Memory B cell (primary cell): ENCODE data around the gene TSPAN18.
"Not testable (repeated sequence)": the region's sequence is repeated elsewhere in the genome, so short reads cannot be mapped to it uniquely, and the experiment has no call there.

Experiments used
- ATAC-seq: fragments of 150-1000 bp; cut with Tn5 transposase; 2 replicates; pipeline ENCODE4 v1.10.0; 2021; ENCODE audit warnings: low read depth, mild to moderate bottlenecking, moderate library complexity
- DNase-seq, 2 donors: peaks; one replicate each; pipeline ENCODE4 v3.0.0; 2022; ENCODE audit warnings: low spot score in 2 of 2
- H3K27ac Mint-ChIP-seq: one replicate; pipeline ENCODE4 v1.8.0; 2022; ENCODE audit warnings: mild to moderate bottlenecking, moderate library complexity, mixed read lengths
- H3K27me3 Mint-ChIP-seq: one replicate; pipeline ENCODE4 v1.8.0; 2022; ENCODE audit warnings: mixed read lengths
- H3K36me3 Mint-ChIP-seq: one replicate; pipeline ENCODE4 v1.8.0; 2022; ENCODE audit warnings: mild to moderate bottlenecking, mixed read lengths
- H3K4me1 Mint-ChIP-seq: one replicate; pipeline ENCODE4 v1.8.0; 2022; ENCODE audit warnings: mixed read lengths
- H3K4me3 Mint-ChIP-seq: one replicate; pipeline ENCODE4 v1.8.0; 2022; ENCODE audit warnings: mild to moderate bottlenecking, moderate library complexity, mixed read lengths
- H3K9me3 Mint-ChIP-seq: one replicate; pipeline ENCODE4 v1.8.0; 2022; ENCODE audit warnings: mixed read lengths

TSPAN18 gene

DNA sequence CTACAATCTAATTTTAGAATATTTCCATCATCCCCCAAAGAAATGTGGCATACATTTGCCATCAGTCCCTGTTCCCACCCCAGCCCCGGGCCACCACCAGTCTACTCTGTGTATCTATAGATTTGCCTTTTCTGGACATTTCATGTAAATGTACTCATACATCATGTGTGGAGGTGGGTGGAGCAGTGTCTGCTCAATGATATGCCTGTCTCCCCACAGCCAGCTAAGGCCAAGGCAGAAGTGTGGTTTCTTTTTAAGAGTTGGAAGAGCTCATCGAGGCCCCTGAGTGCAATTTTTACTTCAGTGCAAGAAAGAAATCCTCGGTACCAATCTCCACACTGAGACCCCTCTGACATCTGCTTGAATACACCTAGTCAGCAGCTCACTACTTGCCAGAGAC lies 143.4 kb downstream of the TSPAN18 start:
- ATAC-seq = no peak
- no peak overlapping the region for H3K4me3 Mint-ChIP-seq
- H3K36me3 Mint-ChIP-seq = peaks cover 1% of the 10 kb centered on the region
- peaks cover 3% of the 10 kb centered on the region for H3K4me1 Mint-ChIP-seq
- H3K27ac Mint-ChIP-seq = no peak overlapping the region
- H3K9me3 Mint-ChIP-seq = no peaks in the 10 kb centered on the region
- H3K27me3 Mint-ChIP-seq = no peaks in the 10 kb centered on the region
- no peak for DNase-seq

DNA sequence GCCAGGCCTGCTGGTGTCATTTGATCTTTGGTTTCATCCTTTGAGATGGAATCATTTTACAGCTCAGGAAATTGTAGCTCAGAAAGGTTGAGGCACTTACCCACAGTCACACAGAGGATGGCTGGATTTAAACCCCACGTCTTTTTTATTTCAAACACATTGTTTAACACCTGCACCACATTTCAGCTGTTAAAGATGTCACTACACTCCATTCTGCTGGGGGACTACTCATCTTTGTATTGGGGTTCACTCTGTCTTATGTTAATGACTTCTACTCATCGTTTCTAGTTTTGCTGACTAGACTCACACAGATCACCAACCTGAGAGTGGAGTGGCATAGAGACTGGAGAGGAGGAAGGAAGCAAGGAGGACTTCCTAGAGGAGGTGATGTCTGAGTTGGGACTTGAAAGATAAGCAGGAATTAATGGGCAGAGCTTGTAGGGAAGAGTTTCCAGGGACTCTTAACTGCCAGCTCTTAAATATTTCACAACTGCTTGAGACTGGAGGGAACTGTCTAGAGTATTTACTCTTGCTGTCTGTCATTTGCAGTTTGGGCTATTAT lies 143.9 kb downstream of the TSPAN18 start:
- Mint-ChIP-seq H3K27ac (no peak overlapping the region), H3K4me3 (no peak overlapping the region), H3K9me3 (no peaks in the 10 kb centered on the region), H3K4me1 (peaks cover 3% of the 10 kb centered on the region), H3K27me3 (no peaks in the 10 kb centered on the region), H3K36me3 (peaks cover 1% of the 10 kb centered on the region)
- DNase-seq = no peak
- no peak for ATAC-seq

- not testable (repeated sequence) for H3K4me3 Mint-ChIP-seq, H3K27ac Mint-ChIP-seq, H3K36me3 Mint-ChIP-seq, H3K27me3 Mint-ChIP-seq, H3K4me1 Mint-ChIP-seq, H3K9me3 Mint-ChIP-seq
- ATAC-seq (peak; percentile 99), DNase-seq (peak in 1 of 2 donors; percentile 11)
These were observed 144.9 kb downstream of the TSPAN18 start for GRCh38 chr11:44871682-44872081.

DNA sequence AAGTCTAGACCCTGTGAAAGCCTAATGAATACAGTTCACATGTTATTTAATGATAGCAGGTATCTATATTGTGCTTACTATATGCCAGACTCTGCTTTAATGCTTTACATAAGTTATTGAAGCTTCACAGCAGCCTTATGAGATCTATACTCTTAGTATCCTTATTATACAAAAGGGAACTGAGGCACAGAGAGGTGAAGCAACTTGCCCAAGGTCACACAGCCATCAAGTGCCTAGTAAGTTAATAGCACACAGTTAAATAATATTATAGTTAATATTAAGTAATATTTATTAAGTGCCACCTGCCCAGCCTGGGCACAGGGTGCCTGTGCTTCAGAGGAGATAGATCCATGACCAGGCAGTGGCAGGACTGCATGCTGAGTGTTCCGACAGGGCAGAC lies 145.8 kb downstream of the TSPAN18 start:
- peaks cover 3% of the 10 kb centered on the region for H3K4me1 Mint-ChIP-seq
- H3K4me3 Mint-ChIP-seq = no peak overlapping the region
- no peaks in the 10 kb centered on the region for H3K9me3 Mint-ChIP-seq
- no peak for ATAC-seq
- H3K27ac Mint-ChIP-seq = no peak overlapping the region
- H3K27me3 Mint-ChIP-seq = no peaks in the 10 kb centered on the region
- DNase-seq = no peak
- H3K36me3 Mint-ChIP-seq = peaks cover 1% of the 10 kb centered on the region

DNA sequence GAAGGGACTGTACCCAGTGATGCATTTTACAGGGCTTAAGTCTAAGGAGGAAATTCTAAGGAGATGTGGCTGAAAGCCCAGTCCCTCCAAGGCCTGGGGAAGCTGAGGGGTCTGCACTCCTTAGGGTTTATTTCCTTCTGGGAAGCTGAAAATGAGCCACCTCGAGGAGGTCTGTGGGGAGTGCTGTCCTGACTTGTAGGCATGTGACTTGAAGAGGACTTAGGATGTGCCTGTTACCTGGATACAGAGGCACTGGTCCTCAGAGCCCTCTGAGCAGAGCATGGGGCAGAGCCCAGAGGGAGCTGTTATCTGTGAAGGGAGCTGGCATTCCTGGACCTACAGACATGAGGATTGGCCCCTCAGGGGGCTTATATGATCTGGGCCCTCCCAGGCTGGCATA lies 146.8 kb downstream of the TSPAN18 start:
- H3K4me1 Mint-ChIP-seq = peaks cover 3% of the 10 kb centered on the region
- H3K27ac Mint-ChIP-seq = no peak overlapping the region
- no peaks in the 10 kb centered on the region for H3K27me3 Mint-ChIP-seq

GRCh38 chr11:44874284-44874683 lies 147.5 kb downstream of the TSPAN18 start:
- Mint-ChIP-seq H3K4me1 (peaks cover 3% of the 10 kb centered on the region), H3K4me3 (no peak overlapping the region), H3K36me3 (peaks cover 1% of the 10 kb centered on the region), H3K9me3 (no peaks in the 10 kb centered on the region), H3K27me3 (no peaks in the 10 kb centered on the region), H3K27ac (no peak overlapping the region)
- DNase-seq (no peak), ATAC-seq (no peak)

More for the DNA sequence above, 146.8 kb downstream of the TSPAN18 start:
- Mint-ChIP-seq H3K4me3 (no peak overlapping the region), H3K36me3 (peaks cover 1% of the 10 kb centered on the region), H3K9me3 (no peaks in the 10 kb centered on the region)
- ATAC-seq = no peak
- DNase-seq = no peak

GRCh38 chr11:44875037-44875436 lies 148.3 kb downstream of the TSPAN18 start:
- Mint-ChIP-seq H3K27me3 (no peaks in the 10 kb centered on the region), H3K27ac (no peak overlapping the region), H3K36me3 (peaks cover 1% of the 10 kb centered on the region), H3K4me3 (no peak overlapping the region), H3K9me3 (no peaks in the 10 kb centered on the region), H3K4me1 (peaks cover 3% of the 10 kb centered on the region)
- ATAC-seq = no peak
- DNase-seq = no peak

DNA sequence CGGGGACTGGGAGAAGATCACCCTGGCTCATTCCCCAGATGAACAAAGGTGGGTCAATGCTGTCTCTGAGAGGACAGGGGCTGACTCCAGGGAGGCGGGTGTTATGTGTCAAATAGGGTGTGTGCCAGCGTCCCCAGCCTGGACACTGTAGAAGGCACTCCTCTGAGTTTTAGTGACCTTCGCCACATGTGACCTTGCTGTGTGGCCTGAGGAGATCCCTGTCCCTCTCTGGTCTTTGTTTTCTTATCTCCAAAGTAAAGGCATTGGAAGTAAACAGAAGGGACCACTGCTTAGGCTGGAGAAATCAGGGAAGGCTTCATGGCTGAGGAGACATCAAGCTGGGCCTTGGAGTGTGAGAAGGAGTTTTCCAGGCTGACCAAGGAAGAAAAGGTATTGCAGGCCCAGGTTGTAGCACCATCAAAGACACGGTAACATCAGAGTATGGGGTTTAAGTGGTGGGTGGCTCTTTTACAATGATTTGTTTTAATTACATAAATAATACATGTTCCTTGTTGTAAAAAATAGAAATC lies 149.5 kb downstream of the TSPAN18 start:
- no peak for DNase-seq
- H3K27me3 Mint-ChIP-seq = no peaks in the 10 kb centered on the region
- no peaks in the 10 kb centered on the region for H3K9me3 Mint-ChIP-seq
- H3K4me3 Mint-ChIP-seq = no peak overlapping the region
- no peak overlapping the region for H3K27ac Mint-ChIP-seq
- no peaks in the 10 kb centered on the region for H3K36me3 Mint-ChIP-seq
- H3K4me1 Mint-ChIP-seq = peaks cover 3% of the 10 kb centered on the region
- ATAC-seq = no peak

DNA sequence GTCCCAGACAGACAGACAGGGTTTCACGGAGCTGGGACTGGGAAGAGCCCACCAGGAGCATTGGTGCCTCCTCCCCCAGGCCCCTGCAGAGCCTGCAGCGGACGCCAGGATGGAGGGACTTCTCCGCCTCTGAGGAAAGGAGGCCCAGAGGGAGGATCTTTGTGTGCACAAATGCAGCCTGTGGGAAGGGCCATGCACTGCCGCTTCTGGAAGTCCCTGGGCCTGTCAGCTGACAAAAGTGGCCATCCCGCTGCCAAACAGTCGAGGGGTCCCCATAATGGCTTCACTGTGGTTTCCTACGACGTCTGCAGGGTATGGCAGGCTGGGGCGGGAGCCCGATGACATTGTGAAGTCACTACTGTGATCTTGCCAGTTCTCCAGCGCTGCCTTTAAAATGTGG lies 150.1 kb downstream of the TSPAN18 start:
- no peak overlapping the region for H3K27ac Mint-ChIP-seq
- DNase-seq = no peak

GRCh38 chr11:44877571-44878497 lies 151.1 kb downstream of the TSPAN18 start:
- no peaks in the 10 kb centered on the region for H3K4me1 Mint-ChIP-seq

More for the DNA sequence above, 150.1 kb downstream of the TSPAN18 start:
- Mint-ChIP-seq H3K36me3 (no peaks in the 10 kb centered on the region), H3K4me3 (no peak overlapping the region), H3K9me3 (no peaks in the 10 kb centered on the region), H3K27me3 (no peaks in the 10 kb centered on the region), H3K4me1 (no peaks in the 10 kb centered on the region)
- no peak for ATAC-seq

DNA sequence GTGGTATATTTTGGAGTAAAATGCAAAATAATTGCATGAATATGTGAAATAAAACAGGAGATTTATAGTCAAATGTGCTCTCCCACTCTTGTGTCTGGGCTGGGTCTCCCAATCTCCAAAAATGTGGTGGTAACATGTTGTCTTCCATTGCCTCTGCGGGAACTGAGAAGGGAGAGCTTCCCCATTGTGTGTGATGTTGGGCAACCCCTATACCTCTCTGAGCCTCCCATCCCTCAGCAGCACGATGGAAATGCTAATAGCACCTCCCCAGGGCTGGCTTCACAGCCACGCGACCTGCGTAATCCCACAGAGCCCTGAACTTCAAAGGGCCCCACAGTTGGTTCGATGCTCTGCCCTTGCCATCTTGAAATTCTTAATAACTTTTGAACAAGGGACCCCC lies 151.9 kb downstream of the TSPAN18 start:
- no peak for ATAC-seq
- H3K4me1 Mint-ChIP-seq = no peaks in the 10 kb centered on the region
- H3K4me3 Mint-ChIP-seq = no peak overlapping the region
- H3K27ac Mint-ChIP-seq = no peak overlapping the region
- H3K9me3 Mint-ChIP-seq = no peaks in the 10 kb centered on the region
- peaks cover 4% of the 10 kb centered on the region for H3K27me3 Mint-ChIP-seq
- no peaks in the 10 kb centered on the region for H3K36me3 Mint-ChIP-seq
- DNase-seq = no peak

More at GRCh38 chr11:44877571-44878497, 151.1 kb downstream of the TSPAN18 start:
- DNase-seq = no peak
- no peaks in the 10 kb centered on the region for H3K36me3 Mint-ChIP-seq
- ATAC-seq = no peak
- no peak overlapping the region for H3K27ac Mint-ChIP-seq
- H3K9me3 Mint-ChIP-seq = no peaks in the 10 kb centered on the region
- H3K27me3 Mint-ChIP-seq = peaks cover 2% of the 10 kb centered on the region
- H3K4me3 Mint-ChIP-seq = no peak overlapping the region

GRCh38 chr11:44879432-44879831 lies 152.7 kb downstream of the TSPAN18 start:
- H3K27me3 Mint-ChIP-seq = peaks cover 4% of the 10 kb centered on the region
- H3K27ac Mint-ChIP-seq = no peak overlapping the region
- no peaks in the 10 kb centered on the region for H3K36me3 Mint-ChIP-seq
- peaks cover 2% of the 10 kb centered on the region for H3K4me1 Mint-ChIP-seq
- no peak overlapping the region for H3K4me3 Mint-ChIP-seq
- DNase-seq (no peak), ATAC-seq (no peak)
- H3K9me3 Mint-ChIP-seq = no peaks in the 10 kb centered on the region

DNA sequence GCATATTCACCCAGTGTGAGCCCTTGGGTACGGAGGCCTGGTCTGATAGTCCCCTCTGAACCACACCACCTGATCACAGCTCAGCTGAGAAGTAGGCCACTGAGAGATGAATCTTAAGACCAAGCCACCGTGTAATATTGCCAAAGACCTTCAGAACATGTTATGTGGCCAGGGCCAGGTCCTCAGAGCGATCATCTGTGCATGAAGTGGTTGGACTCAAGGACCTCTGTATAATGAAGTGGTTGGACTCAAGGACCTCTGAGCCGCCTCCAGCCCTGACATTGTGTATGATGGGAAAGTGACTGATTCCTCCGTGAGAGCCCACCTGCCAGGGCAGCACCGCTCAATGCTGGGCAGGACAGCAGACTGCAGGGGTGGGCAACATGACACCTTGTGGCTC lies 153.7 kb downstream of the TSPAN18 start:
- Mint-ChIP-seq H3K27me3 (peaks cover 4% of the 10 kb centered on the region), H3K4me1 (peaks cover 2% of the 10 kb centered on the region), H3K4me3 (no peak overlapping the region), H3K9me3 (no peaks in the 10 kb centered on the region), H3K27ac (no peak overlapping the region), H3K36me3 (no peaks in the 10 kb centered on the region)
- DNase-seq (no peak), ATAC-seq (no peak)

DNA sequence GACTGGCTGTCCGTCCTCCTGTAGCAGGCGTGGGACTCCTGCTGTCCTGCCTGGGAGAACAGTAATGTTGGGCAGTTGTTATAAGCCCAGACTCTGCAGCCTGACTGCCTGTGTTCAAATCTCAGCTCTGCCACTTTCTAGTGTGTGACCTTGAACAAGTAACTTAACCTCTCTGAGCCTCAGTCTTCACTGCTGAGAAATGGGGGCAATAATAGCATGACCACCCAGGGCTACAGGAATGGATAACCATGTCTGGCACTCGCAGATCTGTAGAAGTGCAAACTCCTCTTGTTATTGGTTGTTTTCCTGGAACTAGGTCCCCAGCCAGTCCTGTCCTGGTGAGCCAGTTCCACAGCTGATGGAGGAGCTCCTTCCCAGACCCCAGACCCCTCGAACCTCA lies 154.2 kb downstream of the TSPAN18 start:
- H3K36me3 Mint-ChIP-seq = no peaks in the 10 kb centered on the region
- no peaks in the 10 kb centered on the region for H3K9me3 Mint-ChIP-seq
- ATAC-seq (no peak), DNase-seq (no peak)
- peaks cover 2% of the 10 kb centered on the region for H3K4me1 Mint-ChIP-seq
- no peak overlapping the region for H3K4me3 Mint-ChIP-seq
- H3K27me3 Mint-ChIP-seq = peaks cover 4% of the 10 kb centered on the region
- H3K27ac Mint-ChIP-seq = no peak overlapping the region
